ENCODE measurements around the gene NSFL1C. TPM values are rescaled to one million over a fixed set of nuclear protein-coding genes. Genes with fewer than 3 reads are reported as not detected.

NSFL1C gene
- total RNA-seq, 1 donor, result 22.0 TPM

GRCh38 chr20:1462001-1462400 is 4.6 kb downstream of the NSFL1C start:
- no peak for TF ChIP-seq CTCF (IDR thresholded peaks at IDR 0.05; ENCODE audit: insufficient read depth, low read depth, low read length)
- H3K4me3 ChIP-seq (ENCODE audit: low read depth, low read length), result no peak overlapping the region
- no peak for DNase-seq (ENCODE audit: low read depth)

- no peak for DNase-seq (ENCODE audit: low read depth)
- no peak for TF ChIP-seq CTCF (IDR thresholded peaks at IDR 0.05; ENCODE audit: insufficient read depth, low read depth, low read length)
- H3K4me3 ChIP-seq (ENCODE audit: low read depth, low read length), result no peak overlapping the region
Measured at GRCh38 chr20:1460275-1460674, 6.4 kb downstream of the NSFL1C start.

DNA sequence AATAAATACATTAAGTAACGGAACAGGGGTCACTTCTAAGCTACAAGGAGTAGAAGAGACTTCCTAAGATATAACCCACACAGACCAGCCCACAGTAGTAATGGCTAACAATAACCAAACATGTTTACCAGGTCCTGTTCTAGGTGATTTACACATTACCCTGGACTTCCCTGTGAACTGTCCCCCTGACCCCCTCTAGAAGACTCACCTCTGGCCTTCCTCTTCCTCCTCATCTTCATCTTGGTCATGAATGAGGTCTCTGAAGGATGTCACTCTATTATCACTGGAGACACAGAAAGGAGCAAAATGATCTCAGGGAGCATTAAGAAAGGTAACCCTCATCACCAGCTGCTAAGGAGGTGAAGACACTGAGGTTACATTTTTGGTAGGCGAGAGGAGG is 8.7 kb downstream of the NSFL1C start:
- no peak for TF ChIP-seq CTCF (IDR thresholded peaks at IDR 0.05; ENCODE audit: insufficient read depth, low read depth, low read length)
- DNase-seq (ENCODE audit: low read depth), result no peak
- H3K4me3 ChIP-seq (ENCODE audit: low read depth, low read length), result no peak overlapping the region

DNA sequence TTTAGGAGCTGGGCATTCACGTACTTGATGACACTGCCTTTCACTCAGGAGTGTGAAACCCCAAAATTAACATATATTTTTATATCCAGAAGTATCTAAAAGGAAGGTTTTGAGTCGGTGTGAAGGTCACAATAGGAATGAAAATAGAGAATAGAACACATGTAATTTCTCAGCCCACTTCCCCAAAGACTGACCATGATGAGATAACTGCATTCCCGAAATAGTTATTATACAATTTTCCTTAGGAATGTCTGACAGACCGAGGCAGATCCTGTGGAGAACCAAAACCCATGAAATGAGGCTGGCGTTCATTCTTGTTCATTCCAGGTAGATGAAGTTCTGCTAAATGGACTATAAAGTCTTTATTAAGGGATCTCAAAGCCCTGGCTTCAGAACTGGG is 10.3 kb downstream of the NSFL1C start:
- no peak overlapping the region for H3K4me3 ChIP-seq (ENCODE audit: low read depth, low read length)
- peak; percentile 18 for DNase-seq (ENCODE audit: low read depth)
- no peak for TF ChIP-seq CTCF (IDR thresholded peaks at IDR 0.05; ENCODE audit: insufficient read depth, low read depth, low read length)

- no peak overlapping the region for H3K4me3 ChIP-seq (ENCODE audit: low read depth, low read length)
- no peak for TF ChIP-seq CTCF (IDR thresholded peaks at IDR 0.05; ENCODE audit: insufficient read depth, low read depth, low read length)
- DNase-seq (ENCODE audit: low read depth), result no peak
Measured at GRCh38 chr20:1450926-1451491, 15.6 kb downstream of the NSFL1C start.

DNA sequence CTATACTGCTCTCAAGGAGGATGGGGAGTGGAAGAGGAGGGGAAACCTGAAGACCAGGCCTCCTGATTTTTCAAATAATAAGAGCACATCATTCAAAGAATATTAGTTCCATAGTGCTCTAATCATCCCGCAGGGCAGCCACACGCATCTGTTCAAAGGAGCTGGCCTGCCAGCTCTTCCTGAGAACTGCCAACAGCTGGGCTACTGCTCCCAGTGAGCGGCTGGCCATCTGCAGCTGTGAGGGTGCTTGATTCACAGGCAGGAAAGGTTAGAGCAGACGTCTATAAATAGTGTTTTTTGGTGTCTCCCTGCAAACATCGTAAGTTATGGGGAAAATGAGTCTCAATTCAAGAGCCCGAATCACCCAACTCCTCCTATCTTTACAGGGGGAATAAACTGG is 17.3 kb downstream of the NSFL1C start:
- no peak overlapping the region for H3K4me3 ChIP-seq (ENCODE audit: low read depth, low read length)
- DNase-seq (ENCODE audit: low read depth), result no peak
- no peak for TF ChIP-seq CTCF (IDR thresholded peaks at IDR 0.05; ENCODE audit: insufficient read depth, low read depth, low read length)

GRCh38 chr20:1448081-1448620 is 18.5 kb downstream of the NSFL1C start:
- no peak overlapping the region for H3K4me3 ChIP-seq (ENCODE audit: low read depth, low read length)
- no peak for DNase-seq (ENCODE audit: low read depth)
- TF ChIP-seq CTCF (IDR thresholded peaks at IDR 0.05; ENCODE audit: insufficient read depth, low read depth, low read length), result no peak

Data from fibroblast of villous mesenchyme (primary cell).